ENCODE data around the gene RAB14. TPM values are rescaled to one million over a fixed set of nuclear protein-coding genes. Genes with fewer than 3 reads are reported as not detected.

The RAB14 gene
- total and polyA plus RNA-seq, 10 of the 15 experiments (the other 5 are each of a cell fraction or from before 2014, with no cell fraction given): 16.7 to 59.9 (median 25.4) TPM

- no peaks in the 10 kb centered on the region for H3K36me3 ChIP-seq (ENCODE audit: control insufficient read depth in 2 of 2, insufficient read depth in 2 of 2, low read length in 1 of 2)
- FAIRE-seq: no peak
- H3K27ac ChIP-seq (ENCODE audit: control insufficient read depth, insufficient read depth): no peak overlapping the region
- ChIA-PET POLR2A (no interaction called here), CTCF (interaction anchor here (0.7 to 6.1 kb wide), 43 partner anchors 9 to 458 kb away, joined by 3 to 80 read pairs (median 5); no protein-coding TSS in a partner anchor), RAD21 (ENCODE audit: unreplicated experiment) (interaction anchor here (0.7 to 3.2 kb wide), 17 partner anchors 9 to 458 kb away, joined by 3 to 17 read pairs (median 5); partner anchors contain the start of genes GSN and RAB14), SMC1A (ENCODE audit: uncharacterized antibody, unreplicated experiment) (interaction anchor here (0.5 to 5.3 kb wide), 26 partner anchors 11 to 228 kb away, joined by 3 to 33 read pairs (median 4); partner anchors contain the start of genes GSN and RAB14)
- no peaks in the 10 kb centered on the region for H3K79me2 ChIP-seq (ENCODE audit: control insufficient read depth, insufficient read depth, low read length)
- no peak for DNase-seq (ENCODE audit: low read depth, low spot score)
- peaks cover 10% of the 10 kb centered on the region for H3K4me1 ChIP-seq (ENCODE audit: control insufficient read depth, insufficient read depth, low read length)
- TF ChIP-seq, protein P1, sequence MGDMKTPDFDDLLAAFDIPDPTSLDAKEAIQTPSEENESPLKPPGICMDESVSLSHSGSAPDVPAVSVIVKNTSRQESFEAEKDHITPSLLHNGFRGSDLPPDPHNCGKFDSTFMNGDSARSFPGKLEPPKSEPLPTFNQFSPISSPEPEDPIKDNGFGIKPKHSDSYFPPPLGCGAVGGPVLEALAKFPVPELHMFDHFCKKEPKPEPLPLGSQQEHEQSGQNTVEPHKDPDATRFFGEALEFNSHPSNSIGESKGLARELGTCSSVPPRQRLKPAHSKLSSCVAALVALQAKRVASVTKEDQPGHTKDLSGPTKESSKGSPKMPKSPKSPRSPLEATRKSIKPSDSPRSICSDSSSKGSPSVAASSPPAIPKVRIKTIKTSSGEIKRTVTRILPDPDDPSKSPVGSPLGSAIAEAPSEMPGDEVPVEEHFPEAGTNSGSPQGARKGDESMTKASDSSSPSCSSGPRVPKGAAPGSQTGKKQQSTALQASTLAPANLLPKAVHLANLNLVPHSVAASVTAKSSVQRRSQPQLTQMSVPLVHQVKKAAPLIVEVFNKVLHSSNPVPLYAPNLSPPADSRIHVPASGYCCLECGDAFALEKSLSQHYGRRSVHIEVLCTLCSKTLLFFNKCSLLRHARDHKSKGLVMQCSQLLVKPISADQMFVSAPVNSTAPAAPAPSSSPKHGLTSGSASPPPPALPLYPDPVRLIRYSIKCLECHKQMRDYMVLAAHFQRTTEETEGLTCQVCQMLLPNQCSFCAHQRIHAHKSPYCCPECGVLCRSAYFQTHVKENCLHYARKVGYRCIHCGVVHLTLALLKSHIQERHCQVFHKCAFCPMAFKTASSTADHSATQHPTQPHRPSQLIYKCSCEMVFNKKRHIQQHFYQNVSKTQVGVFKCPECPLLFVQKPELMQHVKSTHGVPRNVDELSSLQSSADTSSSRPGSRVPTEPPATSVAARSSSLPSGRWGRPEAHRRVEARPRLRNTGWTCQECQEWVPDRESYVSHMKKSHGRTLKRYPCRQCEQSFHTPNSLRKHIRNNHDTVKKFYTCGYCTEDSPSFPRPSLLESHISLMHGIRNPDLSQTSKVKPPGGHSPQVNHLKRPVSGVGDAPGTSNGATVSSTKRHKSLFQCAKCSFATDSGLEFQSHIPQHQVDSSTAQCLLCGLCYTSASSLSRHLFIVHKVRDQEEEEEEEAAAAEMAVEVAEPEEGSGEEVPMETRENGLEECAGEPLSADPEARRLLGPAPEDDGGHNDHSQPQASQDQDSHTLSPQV (IDR thresholded peaks at IDR 0.05): no peak
- TF ChIP-seq CREM (IDR thresholded peaks at IDR 0.05; ENCODE audit: low read depth) (no peak), ASH2L (IDR thresholded peaks at IDR 0.05; ENCODE audit: borderline replicate concordance, low read depth) (no peak)
- H3K9ac ChIP-seq (ENCODE audit: control insufficient read depth, insufficient read depth, low read length): no peak overlapping the region
- in situ Hi-C loops (cut with MboI): no loop called here
- H3K4me2 ChIP-seq (ENCODE audit: control insufficient read depth, insufficient read depth): no peak overlapping the region
- ATAC-seq: no peak
- WGBS (ENCODE audit: insufficient coverage, insufficient replicate concordance, low lambda C conversion rate, missing lambda C conversion rate): 97% methylated on average over 2 of the region's 2 CpGs
- no peaks in the 10 kb centered on the region for H3K27me3 ChIP-seq (replicated peaks in 1 of 2; ENCODE audit: control insufficient read depth in 2 of 2, insufficient read depth in 2 of 2, low read length in 1 of 2)
- no peak overlapping the region for H3K4me3 ChIP-seq
- no peaks in the 10 kb centered on the region for H4K20me1 ChIP-seq (ENCODE audit: control insufficient read depth, insufficient read depth)
- BruUV-seq (replicated peaks): no TSS peak
- intact Hi-C loops (cut with micrococcal nuclease; ENCODE audit: unreplicated experiment): loop anchor here (5.0 kb wide), 1 partner anchor 163 kb away; no protein-coding TSS in a partner anchor
- H2AFZ ChIP-seq (ENCODE audit: control insufficient read depth, low read depth, low read length): no peak overlapping the region
- no peaks in the 10 kb centered on the region for H3K9me3 ChIP-seq (replicated peaks; ENCODE audit: control insufficient read depth, insufficient read depth, low read length)
Observed at GRCh38 chr9:121214005-121214404, 12.3 kb upstream of the RAB14 start.
